Thyroid gland (tissue), 4 donors: ENCODE results near the gene TNIK. TPM values are rescaled to one million over a fixed set of nuclear protein-coding genes. Genes with fewer than 3 reads are reported as not detected.

Experiments
- DNase-seq, 2 donors: peaks; one replicate each; pipeline ENCODE4 v3.0.0-alpha.2; 2019
- H3K27ac ChIP-seq, 3 donors: fragments of 200-600 bp; sonication (generic); 1 replicate in 2 of 3; 2 replicates in 1 of 3; pipeline ENCODE4 v1.5.1; 2016 to 2019; ENCODE audit warnings: mild to moderate bottlenecking in 1 of 3, moderate library complexity in 1 of 3
- H3K27me3 ChIP-seq: fragments of 200-600 bp; sonication (generic); one replicate; pipeline ENCODE4 v1.5.1; 2019
- H3K36me3 ChIP-seq, 2 donors: fragments of 200-600 bp; sonication (generic); one replicate each; pipeline ENCODE4 v1.5.1; 2016 to 2019
- H3K4me1 ChIP-seq, 2 donors: fragments of 200-600 bp; sonication (generic); one replicate each; pipeline ENCODE4 v1.5.1; 2017 to 2019
- H3K4me3 ChIP-seq, 3 donors: fragments of 200-600 bp; sonication (generic); replicated peaks in 1 of 3; 1 replicate in 2 of 3; 2 replicates in 1 of 3; pipeline ENCODE4 v1.5.1; 2016; ENCODE audit warnings: mild to moderate bottlenecking in 1 of 3
- H3K9me3 ChIP-seq: fragments of 200-600 bp; sonication (generic); one replicate; pipeline ENCODE4 v1.5.1; 2017
- CTCF ChIP-seq, 6 experiments: fragments of 200-600 bp in 3 of 6; fragments of 450-650 bp in 3 of 6; sonication (generic) in 3 of 6; IDR thresholded peaks; one replicate each; pipeline ENCODE4 v1.5.1; 2016 to 2019; ENCODE audit warnings: antibody characterized with exemption in 6 of 6, mild to moderate bottlenecking in 2 of 6, inconsistent platforms in 1 of 6, moderate library complexity in 1 of 6
- POLR2A ChIP-seq, 2 donors: fragments of 450-650 bp; IDR thresholded peaks; one replicate each; pipeline ENCODE4 v1.6.1; 2017; ENCODE audit warnings: antibody characterized with exemption in 2 of 2, mild to moderate bottlenecking in 2 of 2, moderate library complexity in 1 of 2
- WGBS, 2 donors: methylation state at CpG; one replicate each; pipeline ENCODE4 v1.1.5; 2017; 5-methylcytosine and 5-hydroxymethylcytosine counted together
- intact Hi-C: fragments of 100-400 bp; cut with DNase I; formaldehyde crosslinking; loops from one replicate; pipeline ENCODE4 v1.15.1; 2023
- total RNA-seq, 4 donors: library from RNA; depleted of rRNA; stranded (reverse); fragments of >200 nt; gene quantifications; one replicate each; pipeline ENCODE4 v1.2.3, GENCODE V29; 2016

TNIK gene
- total RNA-seq, 4 donors from 2014 or later = 29.7 to 84.1 (median 48.9) TPM

- no peak for TF ChIP-seq CTCF (IDR thresholded peaks at IDR 0.05)
- WGBS, 2 donors = 34 to 52% methylated on average over 2 of the region's 2 CpGs
- intact Hi-C loops = no loop called here
These were observed 114.9 kb downstream of the TNIK start for GRCh38 chr3:171345107-171345843.

GRCh38 chr3:171343693-171344092, 116.5 kb downstream of the TNIK start:
- no peak for DNase-seq
- no peak overlapping the region for H3K4me3 ChIP-seq
- intact Hi-C loops = no loop called here
- no peaks in the 10 kb centered on the region for H3K27me3 ChIP-seq
- no peak for TF ChIP-seq POLR2A (IDR thresholded peaks at IDR 0.05)
- no peak for TF ChIP-seq CTCF (IDR thresholded peaks at IDR 0.05)
- H3K9me3 ChIP-seq = no peaks in the 10 kb centered on the region
- peaks cover 23 to 43% of the 10 kb centered on the region in 2 donors for H3K4me1 ChIP-seq
- H3K36me3 ChIP-seq = no peaks in the 10 kb centered on the region
- H3K27ac ChIP-seq = no peak overlapping the region
- 72 to 95% methylated on average over 1 of the region's 1 CpG for WGBS, 2 donors

More at GRCh38 chr3:171345107-171345843, 114.9 kb downstream of the TNIK start:
- Histone ChIP-seq H3K36me3 (no peaks in the 10 kb centered on the region), H3K27ac (no peak overlapping the region), H3K4me1 (peaks cover 13 to 31% of the 10 kb centered on the region in 2 donors), H3K9me3 (no peaks in the 10 kb centered on the region), H3K27me3 (no peaks in the 10 kb centered on the region), H3K4me3 (no peak overlapping the region)
- no peak for DNase-seq

GRCh38 chr3:171342783-171343420, 117.3 kb downstream of the TNIK start:
- no peak for DNase-seq
- TF ChIP-seq POLR2A (IDR thresholded peaks at IDR 0.05) (no peak), CTCF (IDR thresholded peaks at IDR 0.05) (no peak)
- no peak overlapping the region for H3K4me3 ChIP-seq
- H3K36me3 ChIP-seq = no peaks in the 10 kb centered on the region
- peaks cover 22 to 38% of the 10 kb centered on the region in 2 donors for H3K4me1 ChIP-seq
- WGBS, 2 donors = 90 to 98% methylated on average over 2 of the region's 2 CpGs
- no peaks in the 10 kb centered on the region for H3K27me3 ChIP-seq
- intact Hi-C loops = no loop called here
- no peak overlapping the region for H3K27ac ChIP-seq
- no peaks in the 10 kb centered on the region for H3K9me3 ChIP-seq

DNA sequence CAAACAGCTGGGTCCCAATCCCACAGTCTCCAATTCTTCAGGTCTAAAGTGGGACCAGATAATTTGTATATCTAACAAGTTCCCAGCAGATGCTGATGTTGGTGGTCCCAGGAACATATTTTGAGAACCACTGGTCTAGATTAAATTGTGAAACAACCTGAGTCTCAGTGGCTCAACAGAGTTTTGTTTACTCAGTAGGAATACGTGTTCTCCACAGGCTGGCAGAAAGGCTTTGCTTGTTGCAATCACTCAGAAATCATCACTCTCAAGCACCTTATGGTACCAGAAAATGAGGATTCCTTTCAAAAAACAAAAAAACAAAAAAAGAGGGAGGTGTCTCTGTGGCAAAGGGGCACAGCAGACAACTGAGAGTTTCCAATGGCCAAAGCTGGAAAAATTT, 118.0 kb downstream of the TNIK start:
- Histone ChIP-seq H3K27ac (no peak overlapping the region), H3K27me3 (no peaks in the 10 kb centered on the region), H3K4me1 (peaks cover 17 to 32% of the 10 kb centered on the region in 2 donors), H3K9me3 (no peaks in the 10 kb centered on the region), H3K4me3 (no peak overlapping the region), H3K36me3 (no peaks in the 10 kb centered on the region)
- no peak for TF ChIP-seq CTCF (IDR thresholded peaks at IDR 0.05)
- no peak for TF ChIP-seq POLR2A (IDR thresholded peaks at IDR 0.05)
- intact Hi-C loops = no loop called here
- WGBS, 2 donors = 65 to 70% methylated on average over 1 of the region's 1 CpG
- no peak for DNase-seq

GRCh38 chr3:171340434-171340833, 119.8 kb downstream of the TNIK start:
- H3K36me3 ChIP-seq = no peaks in the 10 kb centered on the region
- WGBS, 2 donors = 77 to 83% methylated on average over 4 of the region's 4 CpGs
- H3K9me3 ChIP-seq = no peaks in the 10 kb centered on the region
- H3K27ac ChIP-seq = no peak overlapping the region
- no peak for DNase-seq
- peaks cover 15 to 25% of the 10 kb centered on the region in 2 donors for H3K4me1 ChIP-seq
- TF ChIP-seq POLR2A (IDR thresholded peaks at IDR 0.05) (no peak), CTCF (IDR thresholded peaks at IDR 0.05) (no peak)
- intact Hi-C loops = no loop called here
- H3K27me3 ChIP-seq = no peaks in the 10 kb centered on the region
- no peak overlapping the region for H3K4me3 ChIP-seq
